Mesodermal cell (in vitro differentiated cells): Measurements from ENCODE around the gene ADH1C.
"Not testable (repeated sequence)": the region's sequence is repeated elsewhere in the genome, so short reads cannot be mapped to it uniquely, and the experiment has no call there.

Experiments used
- H3K27ac ChIP-seq: 2 replicates; pipeline ENCODE4 v1.7.0; 2013; ENCODE audit warnings: mild to moderate bottlenecking, low read depth, low read length, moderate library complexity; ENCODE audit not compliant: severe bottlenecking
- H3K36me3 ChIP-seq: 2 replicates; pipeline ENCODE4 v1.7.1; 2013; ENCODE audit warnings: mild to moderate bottlenecking, low read length, moderate library complexity; ENCODE audit not compliant: control insufficient read depth, insufficient read depth
- H3K4me1 ChIP-seq: one replicate; pipeline ENCODE4 v1.7.1; 2013; ENCODE audit warnings: mild to moderate bottlenecking, low read length; ENCODE audit not compliant: insufficient read depth, control insufficient read depth, poor library complexity, severe bottlenecking
- H3K4me3 ChIP-seq: 2 replicates; pipeline ENCODE4 v1.7.0; 2013; ENCODE audit warnings: low read length, control low read depth, mild to moderate bottlenecking; ENCODE audit not compliant: insufficient read depth, poor library complexity, severe bottlenecking; ENCODE audit errors: extremely low read depth
- H3K9me3 ChIP-seq: 2 replicates; pipeline ENCODE4 v1.7.1; 2013; ENCODE audit warnings: mild to moderate bottlenecking, low read length, moderate library complexity; ENCODE audit not compliant: control insufficient read depth
- WGBS, 2 experiments: methylation state at CpG; one replicate each; pipeline ENCODE4 v1.1.5; 2013; ENCODE audit warnings: missing lambda C conversion rate in 2 of 2; ENCODE audit not compliant: insufficient coverage in 2 of 2; 5-methylcytosine and 5-hydroxymethylcytosine counted together

The ADH1C gene

DNA sequence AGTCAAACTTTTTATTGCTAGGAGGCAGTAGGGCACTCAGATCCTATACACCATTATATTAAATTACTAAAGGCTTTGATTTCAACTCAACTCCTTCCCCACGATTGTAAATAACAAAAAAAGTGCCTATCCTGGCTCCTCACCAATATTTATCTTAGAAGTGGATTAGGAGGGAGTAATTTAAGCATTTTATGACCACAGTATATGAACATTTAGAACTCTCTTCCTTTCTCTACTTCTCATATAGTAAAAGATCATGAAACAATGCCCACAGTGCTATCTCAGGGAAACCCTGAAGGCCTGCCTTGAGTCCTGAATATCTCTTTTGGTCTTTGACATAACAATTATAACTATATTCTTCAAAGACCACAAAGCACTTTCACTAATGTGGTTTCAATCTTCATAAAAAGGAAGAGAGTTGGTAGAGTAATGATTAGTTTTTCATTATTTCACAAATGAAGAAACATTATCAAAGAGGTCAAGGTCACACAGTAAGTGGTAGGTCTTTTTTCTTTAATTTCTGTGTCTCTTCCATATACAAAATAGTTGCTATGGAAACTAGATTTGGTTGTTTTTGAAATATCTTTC is 29.1 kb upstream of the ADH1C start:
- no CpG with 5 or more reads among the region's 1 CpG for WGBS, 2 experiments
- H3K27ac ChIP-seq = no peak overlapping the region
- no peaks in the 10 kb centered on the region for H3K9me3 ChIP-seq
- no peak overlapping the region for H3K4me3 ChIP-seq
- no peaks in the 10 kb centered on the region for H3K36me3 ChIP-seq
- H3K4me1 ChIP-seq = no peaks in the 10 kb centered on the region

DNA sequence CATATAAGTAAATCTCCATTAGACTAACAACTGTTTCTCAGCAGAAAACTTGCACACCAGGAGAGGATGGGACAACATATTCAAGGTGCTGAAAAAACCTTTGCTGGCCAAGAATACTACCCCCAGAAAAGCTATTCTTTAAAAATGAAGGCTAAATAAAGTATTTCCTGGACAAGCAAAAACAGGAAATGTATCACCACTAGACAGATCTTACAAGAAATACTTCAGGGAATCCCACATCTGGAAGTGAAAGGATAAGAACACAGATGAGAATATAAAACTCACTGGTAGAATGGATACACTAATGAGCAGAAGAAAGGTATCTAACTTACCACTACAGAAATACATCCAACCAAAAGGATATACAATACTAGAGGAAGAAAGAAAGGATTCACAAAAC is 27.0 kb upstream of the ADH1C start:
- Histone ChIP-seq H3K27ac (no peak overlapping the region), H3K9me3 (no peaks in the 10 kb centered on the region), H3K4me3 (no peak overlapping the region), H3K4me1 (no peaks in the 10 kb centered on the region), H3K36me3 (no peaks in the 10 kb centered on the region)

DNA sequence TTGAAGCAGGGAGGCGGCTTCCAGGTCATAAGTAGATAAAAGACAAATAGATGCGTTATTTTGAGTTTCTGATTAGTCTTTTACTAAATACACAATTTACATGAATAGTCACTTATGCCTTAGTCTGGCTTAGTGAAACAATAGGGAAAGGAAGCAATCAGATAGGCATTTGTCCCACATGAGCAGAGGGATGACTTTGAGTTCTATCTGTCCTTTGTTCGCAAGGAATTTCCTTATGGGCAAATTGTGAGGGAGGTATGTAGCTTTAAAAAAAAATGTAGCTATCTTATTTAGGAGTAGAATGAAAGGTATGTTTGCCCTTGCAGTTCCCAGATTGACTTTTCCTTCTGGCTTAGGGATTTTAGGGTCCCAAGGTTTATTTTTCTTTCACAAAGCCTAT is 26.3 kb upstream of the ADH1C start:
- H3K36me3 ChIP-seq = no peaks in the 10 kb centered on the region
- no peak overlapping the region for H3K4me3 ChIP-seq
- WGBS, 2 experiments = 80% methylated on average over 1 of the region's 3 CpGs; no CpG with 5 or more reads in 1 of the 2 experiments
- no peaks in the 10 kb centered on the region for H3K4me1 ChIP-seq
- no peak overlapping the region for H3K27ac ChIP-seq
- H3K9me3 ChIP-seq = no peaks in the 10 kb centered on the region

DNA sequence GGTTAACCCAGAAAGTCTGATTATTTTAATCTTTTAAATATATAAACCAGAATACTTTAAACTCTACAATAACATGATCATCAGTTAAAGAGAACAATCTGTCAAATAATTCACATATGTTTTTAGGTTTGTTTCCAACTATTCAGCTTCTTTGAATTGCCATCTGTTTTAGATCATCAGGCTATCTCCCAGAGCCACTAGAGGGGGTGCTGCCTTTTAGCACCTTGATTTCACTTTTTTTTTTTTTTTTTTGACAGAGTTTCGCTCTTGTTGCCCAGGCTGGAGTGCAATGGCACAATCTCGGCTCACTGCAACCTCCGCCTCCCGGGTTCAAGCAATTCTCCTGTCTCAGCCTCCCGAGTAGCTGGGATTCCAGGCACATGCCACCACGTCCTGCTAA is 24.8 kb upstream of the ADH1C start:
- not testable (repeated sequence) for H3K4me1 ChIP-seq, H3K4me3 ChIP-seq, H3K36me3 ChIP-seq, H3K27ac ChIP-seq, H3K9me3 ChIP-seq
- WGBS, 2 experiments = no CpG with 5 or more reads among the region's 6 CpGs

DNA sequence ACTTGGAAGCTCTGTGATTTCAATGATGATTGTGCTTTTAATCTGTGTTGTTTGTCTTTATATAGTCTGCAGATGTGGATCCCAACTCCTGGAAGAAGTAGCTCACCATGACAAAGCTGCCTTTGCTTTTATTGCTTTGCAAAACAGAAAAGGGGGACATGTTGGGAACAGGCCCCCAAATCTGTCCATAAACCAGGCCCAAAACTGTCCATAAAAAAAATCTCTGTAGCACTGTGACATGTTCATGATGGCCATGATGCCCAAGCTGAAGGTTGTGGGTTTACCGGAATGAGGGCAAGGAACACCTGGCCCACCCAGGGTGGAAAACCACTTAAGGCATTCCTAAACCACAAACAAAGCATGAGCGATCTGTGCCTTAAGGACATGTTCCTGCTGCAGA is 19.9 kb upstream of the ADH1C start:
- no CpG with 5 or more reads among the region's 2 CpGs for WGBS, 2 experiments
- not testable (repeated sequence) for H3K27ac ChIP-seq, H3K9me3 ChIP-seq

DNA sequence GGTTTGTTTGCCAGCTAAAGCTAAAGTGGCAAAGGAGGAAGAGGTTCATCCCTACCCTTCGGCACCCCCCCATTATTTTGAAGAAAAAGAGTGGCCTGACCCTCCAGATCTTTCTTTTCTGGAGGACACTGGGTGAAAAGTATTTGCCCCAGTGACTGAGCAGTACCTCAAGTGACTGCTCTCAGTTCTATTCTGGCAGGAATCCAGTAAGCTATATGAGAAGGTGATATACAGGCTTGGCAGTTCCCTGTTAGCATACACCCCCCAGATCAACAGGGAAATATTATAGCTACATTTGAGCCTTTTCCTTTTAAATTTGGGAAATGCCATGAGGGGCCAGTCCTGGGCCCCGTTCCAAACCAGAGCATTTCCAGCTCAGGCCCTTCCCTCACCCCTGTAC is 15.3 kb upstream of the ADH1C start:
- not testable (repeated sequence) for H3K4me1 ChIP-seq, H3K36me3 ChIP-seq, H3K4me3 ChIP-seq, H3K27ac ChIP-seq, H3K9me3 ChIP-seq
- 71% methylated on average over 1 of the region's 2 CpGs; no CpG with 5 or more reads in 1 of the 2 experiments for WGBS, 2 experiments

More for the DNA sequence above, 19.9 kb upstream of the ADH1C start:
- H3K4me1 ChIP-seq, H3K4me3 ChIP-seq, H3K36me3 ChIP-seq: not testable (repeated sequence)

GRCh38 chr4:99366491-99366890 is 13.9 kb upstream of the ADH1C start:
- H3K9me3 ChIP-seq = no peaks in the 10 kb centered on the region
- no peak overlapping the region for H3K4me3 ChIP-seq
- WGBS, 2 experiments = no CpG with 5 or more reads among the region's 1 CpG
- no peaks in the 10 kb centered on the region for H3K4me1 ChIP-seq
- no peak overlapping the region for H3K27ac ChIP-seq
- H3K36me3 ChIP-seq = no peaks in the 10 kb centered on the region

- no peaks in the 10 kb centered on the region for H3K9me3 ChIP-seq
- H3K4me1 ChIP-seq = no peaks in the 10 kb centered on the region
- no peak overlapping the region for H3K4me3 ChIP-seq
- no peaks in the 10 kb centered on the region for H3K36me3 ChIP-seq
- no peak overlapping the region for H3K27ac ChIP-seq
Measured at GRCh38 chr4:99362768-99363167, 10.2 kb upstream of the ADH1C start.

DNA sequence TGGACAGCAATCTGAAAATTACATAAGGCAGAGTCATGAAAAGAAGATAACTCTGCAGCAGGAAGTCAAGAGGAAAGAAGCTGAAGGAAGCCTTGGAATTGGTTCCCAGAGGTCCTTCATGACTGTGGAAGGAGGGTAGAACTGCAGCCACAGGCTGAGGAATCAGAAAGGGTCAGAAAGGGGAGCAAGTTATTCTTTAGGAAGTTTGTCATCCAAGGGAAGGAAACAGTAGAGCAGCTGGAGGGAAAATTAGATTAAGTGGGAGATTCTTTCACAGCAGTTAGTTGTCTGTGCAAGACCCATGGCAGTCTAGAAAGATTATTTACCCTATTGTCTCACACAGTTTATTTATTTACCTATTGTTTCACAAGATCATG is 9.3 kb upstream of the ADH1C start:
- H3K9me3 ChIP-seq = no peaks in the 10 kb centered on the region
- H3K4me3 ChIP-seq = no peak overlapping the region
- no peaks in the 10 kb centered on the region for H3K4me1 ChIP-seq
- H3K27ac ChIP-seq = no peak overlapping the region
- no peaks in the 10 kb centered on the region for H3K36me3 ChIP-seq

- H3K36me3 ChIP-seq = no peaks in the 10 kb centered on the region
- H3K4me1 ChIP-seq = no peaks in the 10 kb centered on the region
- H3K27ac ChIP-seq = no peak overlapping the region
- H3K9me3 ChIP-seq = no peaks in the 10 kb centered on the region
- H3K4me3 ChIP-seq = no peak overlapping the region
Measured at GRCh38 chr4:99361268-99361898, 8.8 kb upstream of the ADH1C start.

GRCh38 chr4:99359480-99360204 is 7.1 kb upstream of the ADH1C start:
- Histone ChIP-seq H3K4me3 (no peak overlapping the region), H3K4me1 (no peaks in the 10 kb centered on the region), H3K27ac (no peak overlapping the region), H3K36me3 (no peaks in the 10 kb centered on the region), H3K9me3 (no peaks in the 10 kb centered on the region)
- 86 to 93% methylated on average over 20 to 25 of the region's 27 CpGs for WGBS, 2 experiments
